Measurements from ENCODE around the gene TBC1D22A.

TBC1D22A gene

GRCh38 chr22:46764779-46765485 is 2.5 kb downstream of the TBC1D22A start:
- Histone ChIP-seq H3K9me3 (ENCODE audit: insufficient read depth, low read length) (no peaks in the 10 kb centered on the region), H3K4me2 (ENCODE audit: low read length) (peak overlapping the region; percentile 88), H3K27me3 (ENCODE audit: low read depth, low read length) (no peaks in the 10 kb centered on the region), H3K36me3 (replicated peaks; ENCODE audit: low read depth, low read length) (peaks cover 38% of the 10 kb centered on the region), H3K27ac (ENCODE audit: low read length) (peak overlapping the region; percentile 95), H3K9ac (ENCODE audit: low read length) (peak overlapping the region; percentile 90), H3K4me1 (ENCODE audit: low read length) (peaks cover 66% of the 10 kb centered on the region), H4K20me1 (ENCODE audit: insufficient read depth, low read length) (no peaks in the 10 kb centered on the region), H3K4me3 (ENCODE audit: low read length) (peak overlapping the region; percentile 86), H2AFZ (ENCODE audit: low read depth, low read length) (no peak overlapping the region), H3K79me2 (ENCODE audit: low read length) (peaks cover 98% of the 10 kb centered on the region)
- TF ChIP-seq CTCF (IDR thresholded peaks at IDR 0.05; ENCODE audit: low read depth, low read length), result no peak

GRCh38 chr22:46766611-46767010 is 4.2 kb downstream of the TBC1D22A start:
- H2AFZ ChIP-seq (ENCODE audit: low read depth, low read length), result no peak overlapping the region
- peak overlapping the region; percentile 34; the same call in 1 of the 2 replicates for H3K4me3 ChIP-seq (ENCODE audit: low read length)
- no peaks in the 10 kb centered on the region for H3K27me3 ChIP-seq (ENCODE audit: low read depth, low read length)
- no peaks in the 10 kb centered on the region for H3K9me3 ChIP-seq (ENCODE audit: insufficient read depth, low read length)
- H3K4me2 ChIP-seq (ENCODE audit: low read length), result peak overlapping the region; percentile 66
- H4K20me1 ChIP-seq (ENCODE audit: insufficient read depth, low read length), result no peaks in the 10 kb centered on the region
- peak overlapping the region; percentile 94 for H3K27ac ChIP-seq (ENCODE audit: low read length)
- H3K4me1 ChIP-seq (ENCODE audit: low read length), result peaks cover 70% of the 10 kb centered on the region
- H3K9ac ChIP-seq (ENCODE audit: low read length), result peak overlapping the region; percentile 14; the same call in 1 of the 2 replicates
- H3K36me3 ChIP-seq (replicated peaks; ENCODE audit: low read depth, low read length), result peaks cover 24% of the 10 kb centered on the region
- H3K79me2 ChIP-seq (ENCODE audit: low read length), result peaks cover 99% of the 10 kb centered on the region
- TF ChIP-seq EZH2phosphoT487 (IDR thresholded peaks at IDR 0.05; ENCODE audit: low read depth) (no peak), CTCF (IDR thresholded peaks at IDR 0.05; ENCODE audit: low read depth, low read length) (no peak)

GRCh38 chr22:46767249-46767985 is 5.0 kb downstream of the TBC1D22A start:
- Histone ChIP-seq H4K20me1 (ENCODE audit: insufficient read depth, low read length) (no peaks in the 10 kb centered on the region), H3K9me3 (ENCODE audit: insufficient read depth, low read length) (no peaks in the 10 kb centered on the region), H3K4me3 (ENCODE audit: low read length) (peak overlapping the region; percentile 34; the same call in 1 of the 2 replicates), H3K36me3 (replicated peaks; ENCODE audit: low read depth, low read length) (peaks cover 24% of the 10 kb centered on the region), H3K79me2 (ENCODE audit: low read length) (peaks cover 94% of the 10 kb centered on the region), H3K27ac (ENCODE audit: low read length) (peak overlapping the region; percentile 94), H3K4me2 (ENCODE audit: low read length) (peak overlapping the region; percentile 66), H3K4me1 (ENCODE audit: low read length) (peaks cover 72% of the 10 kb centered on the region), H3K27me3 (ENCODE audit: low read depth, low read length) (no peaks in the 10 kb centered on the region), H2AFZ (ENCODE audit: low read depth, low read length) (no peak overlapping the region), H3K9ac (ENCODE audit: low read length) (peak overlapping the region; percentile 14; the same call in 1 of the 2 replicates)
- TF ChIP-seq CTCF (IDR thresholded peaks at IDR 0.05; ENCODE audit: low read depth, low read length) (no peak), EZH2phosphoT487 (IDR thresholded peaks at IDR 0.05; ENCODE audit: low read depth) (no peak)

GRCh38 chr22:46769191-46769675 is 6.8 kb downstream of the TBC1D22A start:
- Histone ChIP-seq H3K36me3 (replicated peaks; ENCODE audit: low read depth, low read length) (peaks cover 27% of the 10 kb centered on the region), H3K4me3 (ENCODE audit: low read length) (peak overlapping the region; percentile 65), H2AFZ (ENCODE audit: low read depth, low read length) (no peak overlapping the region), H3K4me2 (ENCODE audit: low read length) (peak overlapping the region; percentile 66), H3K9me3 (ENCODE audit: insufficient read depth, low read length) (no peaks in the 10 kb centered on the region), H3K4me1 (ENCODE audit: low read length) (peaks cover 85% of the 10 kb centered on the region), H3K27me3 (ENCODE audit: low read depth, low read length) (no peaks in the 10 kb centered on the region), H3K79me2 (ENCODE audit: low read length) (peaks cover 85% of the 10 kb centered on the region), H4K20me1 (ENCODE audit: insufficient read depth, low read length) (no peaks in the 10 kb centered on the region), H3K9ac (ENCODE audit: low read length) (peak overlapping the region; percentile 77), H3K27ac (ENCODE audit: low read length) (peak overlapping the region; percentile 94)
- TF ChIP-seq EZH2phosphoT487 (IDR thresholded peaks at IDR 0.05; ENCODE audit: low read depth) (no peak), CTCF (IDR thresholded peaks at IDR 0.05; ENCODE audit: low read depth, low read length) (no peak)

Data from OCI-LY3 (cell line).